Measurements from ENCODE around the gene ARHGAP15. TPM values are rescaled to one million over a fixed set of nuclear protein-coding genes. Genes with fewer than 3 reads are reported as not detected.

ARHGAP15 gene
- total RNA-seq, 1 donor from 2014 or later: 5.4 TPM

DNA sequence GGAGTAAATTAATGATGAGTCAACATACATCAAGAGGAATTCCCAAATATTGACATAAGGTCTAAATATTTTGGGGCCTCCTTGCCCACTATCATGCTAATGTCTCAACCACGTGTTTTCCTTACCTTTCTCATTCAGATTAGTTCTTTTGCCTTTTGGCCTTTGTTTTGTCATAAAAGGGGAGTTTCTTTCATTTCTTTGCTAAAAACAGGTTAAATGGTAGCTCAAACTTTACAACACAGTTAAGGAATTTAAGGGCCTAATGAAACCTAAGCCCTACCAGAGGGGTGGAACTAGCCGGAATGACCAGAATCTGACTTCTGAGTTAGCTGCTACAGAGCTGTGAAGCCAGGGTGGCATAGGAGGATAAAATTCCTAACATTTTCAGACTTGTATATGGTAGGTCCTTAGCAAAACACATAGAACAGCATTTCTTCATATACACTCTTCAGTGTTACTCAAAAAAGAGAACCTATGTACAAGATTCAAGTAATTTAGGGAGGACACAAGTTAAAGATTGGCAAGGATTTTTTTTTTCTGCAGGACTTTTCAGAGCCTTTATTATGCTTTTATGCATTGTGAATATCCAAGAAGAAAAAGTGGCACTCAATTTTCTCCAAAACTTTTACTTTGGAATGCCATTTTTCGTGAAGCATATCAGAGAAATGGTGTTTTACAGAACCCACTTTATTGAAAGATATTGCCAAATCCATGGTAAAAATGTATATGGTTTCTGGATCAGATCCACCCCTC, 633.1 kb downstream of the ARHGAP15 start:
- ATAC-seq (ENCODE audit: poor library complexity): no peak
- intact Hi-C loops (cut with DNase I): no loop called here
- DNase-seq: no peak

DNA sequence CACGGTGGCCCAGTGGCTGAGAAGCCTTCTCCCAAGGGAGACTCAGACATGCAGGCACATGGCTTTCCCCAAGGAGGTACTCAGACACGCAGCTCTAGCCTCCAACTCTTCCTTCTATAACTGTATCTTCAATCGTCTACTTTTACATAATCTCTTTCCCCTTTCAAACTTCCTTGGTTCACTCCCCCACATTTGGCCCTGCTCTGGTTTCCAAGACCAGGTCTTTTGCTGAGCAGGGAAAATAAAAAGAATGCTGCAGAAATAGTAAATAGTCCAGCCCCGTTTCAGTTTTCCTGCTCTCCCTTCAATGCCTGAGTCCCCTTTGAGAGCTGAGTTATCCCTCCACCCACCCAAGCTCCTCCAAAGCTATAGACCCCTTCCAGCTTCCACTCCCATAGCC, 635.0 kb downstream of the ARHGAP15 start:
- intact Hi-C loops (cut with DNase I): no loop called here

DNA sequence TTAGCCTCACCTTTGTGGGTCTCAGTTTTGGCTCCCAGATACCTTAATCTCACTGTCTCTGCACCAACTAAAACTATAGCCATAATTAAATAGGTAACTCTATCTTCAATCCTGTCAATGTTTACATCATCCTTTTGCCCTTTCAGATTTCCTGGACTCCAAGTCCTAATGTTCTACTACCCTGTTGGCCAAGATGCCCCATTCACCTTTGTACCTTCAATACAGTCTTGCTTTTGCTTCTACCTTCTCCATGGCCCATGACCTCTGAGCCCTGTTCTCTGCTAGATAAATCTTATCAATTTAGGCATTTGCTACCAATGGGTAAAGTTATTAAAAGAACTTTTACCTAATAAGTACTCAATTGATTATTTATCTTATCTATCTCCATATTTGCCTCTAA, 635.5 kb downstream of the ARHGAP15 start:
- DNase-seq: no peak
- intact Hi-C loops (cut with DNase I): no loop called here
- no peak for ATAC-seq (ENCODE audit: poor library complexity)

More for the DNA sequence above, 635.0 kb downstream of the ARHGAP15 start:
- ATAC-seq (ENCODE audit: poor library complexity): no peak
- DNase-seq: no peak

GRCh38 chr2:143768991-143769390, 639.8 kb downstream of the ARHGAP15 start:
- DNase-seq (no peak), ATAC-seq (ENCODE audit: poor library complexity) (no peak)
- intact Hi-C loops (cut with DNase I): no loop called here

- intact Hi-C loops (cut with DNase I): no loop called here
- DNase-seq: no peak
Measured at GRCh38 chr2:143771939-143772338, 642.7 kb downstream of the ARHGAP15 start.

DNA sequence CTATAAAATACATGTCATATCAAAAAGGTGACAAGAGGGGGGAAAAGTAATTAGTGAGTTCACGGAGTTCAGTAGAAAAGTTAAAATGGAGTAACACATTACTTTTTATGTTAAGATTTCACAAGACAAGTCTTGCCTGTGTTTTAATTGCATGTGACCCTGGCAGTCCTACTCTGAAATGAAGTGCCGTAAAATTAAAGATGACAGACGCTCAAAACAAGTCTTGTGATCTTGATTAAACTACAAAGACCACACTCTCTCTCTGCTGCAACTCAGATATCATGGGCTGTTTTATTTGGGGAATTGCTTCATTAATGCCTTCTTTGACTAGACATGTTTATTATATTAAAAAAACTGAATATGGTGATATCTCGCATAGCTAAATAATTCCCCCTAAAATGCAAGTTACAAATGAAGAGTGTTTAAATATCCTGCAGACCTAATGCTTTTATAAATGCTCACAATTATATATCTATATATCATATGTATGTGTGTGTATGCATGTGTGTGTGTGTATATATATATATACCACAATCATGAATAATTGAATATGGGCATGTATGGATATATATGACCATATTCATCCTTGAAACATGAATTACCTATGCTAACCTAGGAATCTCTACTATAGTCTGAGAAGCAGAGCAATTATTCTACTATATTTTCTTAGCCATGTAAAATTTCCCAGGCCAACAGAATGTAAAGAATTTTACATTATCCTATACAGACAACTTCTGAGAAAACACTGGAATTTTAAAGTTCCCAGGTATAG, 647.5 kb downstream of the ARHGAP15 start:
- intact Hi-C loops (cut with DNase I): no loop called here
- ATAC-seq (ENCODE audit: poor library complexity) (no peak), DNase-seq (no peak)

More at GRCh38 chr2:143771939-143772338, 642.7 kb downstream of the ARHGAP15 start:
- ATAC-seq (ENCODE audit: poor library complexity): no peak

DNA sequence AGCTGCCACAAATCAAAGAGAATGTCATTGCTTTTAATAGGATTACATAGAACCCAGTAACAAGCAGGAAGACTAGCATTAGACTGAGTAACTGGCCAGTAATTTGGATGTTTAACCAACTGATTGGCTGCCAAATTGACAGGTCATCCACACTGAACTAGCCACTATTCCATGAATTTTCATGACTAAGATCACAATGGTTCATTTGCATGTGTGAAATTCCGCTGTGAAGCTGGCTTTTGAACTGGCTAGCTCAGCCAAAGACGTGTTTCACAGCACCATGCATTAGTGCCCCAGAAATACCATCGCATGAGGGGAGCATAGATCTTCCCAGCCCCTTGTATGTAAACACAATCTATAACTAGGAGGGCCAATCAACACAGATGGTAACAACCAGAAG, 649.8 kb downstream of the ARHGAP15 start:
- ATAC-seq (ENCODE audit: poor library complexity): no peak
- no peak for DNase-seq
- intact Hi-C loops (cut with DNase I): no loop called here

DNA sequence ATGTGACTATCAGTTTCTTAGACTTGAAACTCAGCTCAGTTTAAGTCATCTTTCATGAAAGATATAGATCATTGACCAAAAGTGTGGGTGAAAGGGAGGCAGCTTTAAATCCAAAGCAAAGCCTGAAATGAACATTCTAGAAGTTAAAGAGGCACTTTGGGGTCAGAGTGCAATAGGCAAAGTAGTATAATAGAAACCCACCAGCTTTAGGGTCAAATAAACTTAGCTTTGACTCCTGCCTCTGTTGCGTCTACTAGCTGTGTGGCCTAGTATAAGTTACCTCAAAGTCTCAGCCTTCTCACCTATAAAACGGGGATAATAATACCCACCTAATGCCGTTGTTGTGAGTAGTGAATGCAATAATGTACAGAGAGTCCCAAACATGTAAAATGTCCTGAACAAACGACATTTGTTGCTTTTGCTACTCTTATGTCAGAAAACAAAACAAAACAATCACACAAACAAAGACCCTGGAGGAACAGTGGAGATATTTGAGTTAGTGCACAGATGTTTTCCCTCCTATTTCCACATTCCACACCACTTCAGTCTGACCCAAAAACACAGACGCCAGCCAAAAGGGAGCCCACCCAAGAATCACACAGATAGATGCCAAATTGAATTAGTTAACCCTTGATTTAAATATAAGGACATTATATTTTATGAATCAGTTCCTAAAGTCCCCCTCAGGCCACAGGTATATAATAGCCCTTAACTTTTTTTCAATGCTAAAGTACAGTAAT, 657.0 kb downstream of the ARHGAP15 start:
- DNase-seq (no peak), ATAC-seq (ENCODE audit: poor library complexity) (no peak)
- intact Hi-C loops (cut with DNase I): no loop called here

DNA sequence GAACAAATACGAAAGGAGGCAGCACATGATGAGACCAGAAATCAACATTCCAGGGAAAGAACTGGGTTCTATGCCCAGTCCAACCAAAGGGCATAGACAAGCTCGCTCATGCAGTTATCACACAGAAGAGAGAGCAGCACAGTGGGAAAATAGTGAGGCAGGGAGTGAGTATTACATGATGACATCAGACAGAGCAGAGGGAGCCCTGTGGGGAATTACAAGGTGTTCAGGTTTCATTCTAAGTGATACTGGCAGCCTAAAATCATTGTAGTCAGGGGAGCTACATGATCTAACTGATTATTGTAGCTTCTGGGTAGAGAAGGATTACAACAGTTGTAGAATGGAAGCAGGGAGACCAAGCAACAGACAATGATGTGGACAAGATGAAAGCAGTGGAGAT, 658.5 kb downstream of the ARHGAP15 start:
- DNase-seq: no peak
- intact Hi-C loops (cut with DNase I): no loop called here
- ATAC-seq (ENCODE audit: poor library complexity): no peak

DNA sequence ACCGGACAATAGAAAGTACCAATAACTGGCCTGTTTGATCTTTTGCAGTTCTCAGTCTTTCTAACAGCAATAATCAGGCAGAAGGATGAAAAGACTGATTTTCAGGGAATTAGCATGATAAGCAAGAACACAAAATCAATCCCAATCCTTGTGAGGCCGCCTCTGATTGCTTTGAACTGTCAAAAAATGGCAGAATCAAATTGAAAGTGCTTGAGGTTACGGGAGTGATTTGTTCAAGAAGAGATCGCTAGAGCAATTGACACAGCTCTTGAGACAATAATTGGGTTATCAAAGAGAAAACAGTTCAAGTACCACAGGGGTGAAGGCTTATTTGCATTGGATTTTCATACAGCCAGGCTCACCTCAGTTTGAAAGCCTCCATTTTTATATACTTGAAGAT, 663.4 kb downstream of the ARHGAP15 start:
- ATAC-seq (ENCODE audit: poor library complexity): no peak
- intact Hi-C loops (cut with DNase I): no loop called here

GRCh38 chr2:143793381-143793780, 664.2 kb downstream of the ARHGAP15 start:
- intact Hi-C loops (cut with DNase I): no loop called here
- no peak for DNase-seq
- ATAC-seq (ENCODE audit: poor library complexity): no peak

More for the DNA sequence above, 663.4 kb downstream of the ARHGAP15 start:
- no peak for DNase-seq

DNA sequence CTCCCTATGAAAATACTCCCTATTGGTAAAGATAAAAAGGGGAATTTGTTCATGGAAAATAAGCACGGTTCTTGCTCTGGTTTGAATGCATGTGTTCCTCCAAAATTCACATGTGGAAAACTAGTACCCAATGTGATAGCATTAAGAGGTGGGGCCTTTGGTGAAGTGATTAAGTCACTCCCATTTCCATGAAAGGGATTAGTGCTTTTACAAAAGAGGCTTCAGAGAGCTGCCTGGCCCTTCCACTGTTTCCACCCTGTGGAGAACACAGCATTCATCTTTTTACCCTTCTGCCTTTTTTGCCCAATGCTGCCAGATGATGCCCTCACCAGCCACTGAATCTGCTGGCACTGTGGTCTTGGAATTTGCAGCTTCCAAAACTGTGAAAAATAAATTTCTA, 666.8 kb downstream of the ARHGAP15 start:
- intact Hi-C loops (cut with DNase I): no loop called here
- no peak for ATAC-seq (ENCODE audit: poor library complexity)

DNA sequence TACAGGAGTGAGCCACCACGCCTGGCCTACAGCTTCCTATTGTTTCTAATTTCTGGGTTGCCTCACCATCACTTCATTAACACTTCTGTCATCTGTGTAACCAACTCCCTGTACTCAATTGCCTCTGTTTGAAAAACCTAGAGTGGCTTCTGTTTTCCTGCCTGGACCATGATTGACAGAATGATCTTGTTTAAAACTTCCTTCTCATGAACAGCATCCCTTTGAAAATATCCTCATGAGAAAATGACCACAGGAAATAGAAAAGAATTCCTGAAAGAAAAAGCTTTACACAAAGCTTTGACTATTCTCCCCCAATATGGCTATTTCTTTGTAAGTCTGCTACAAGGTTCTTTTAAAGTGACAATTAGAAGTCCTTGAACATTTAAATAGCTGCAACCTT, 672.3 kb downstream of the ARHGAP15 start:
- intact Hi-C loops (cut with DNase I): no loop called here
- ATAC-seq (ENCODE audit: poor library complexity) (no peak), DNase-seq (no peak)

More for the DNA sequence above, 666.8 kb downstream of the ARHGAP15 start:
- DNase-seq: no peak

- DNase-seq (no peak), ATAC-seq (ENCODE audit: poor library complexity) (no peak)
- intact Hi-C loops (cut with DNase I): no loop called here
Measured at GRCh38 chr2:143802242-143802641, 673.0 kb downstream of the ARHGAP15 start.

DNA sequence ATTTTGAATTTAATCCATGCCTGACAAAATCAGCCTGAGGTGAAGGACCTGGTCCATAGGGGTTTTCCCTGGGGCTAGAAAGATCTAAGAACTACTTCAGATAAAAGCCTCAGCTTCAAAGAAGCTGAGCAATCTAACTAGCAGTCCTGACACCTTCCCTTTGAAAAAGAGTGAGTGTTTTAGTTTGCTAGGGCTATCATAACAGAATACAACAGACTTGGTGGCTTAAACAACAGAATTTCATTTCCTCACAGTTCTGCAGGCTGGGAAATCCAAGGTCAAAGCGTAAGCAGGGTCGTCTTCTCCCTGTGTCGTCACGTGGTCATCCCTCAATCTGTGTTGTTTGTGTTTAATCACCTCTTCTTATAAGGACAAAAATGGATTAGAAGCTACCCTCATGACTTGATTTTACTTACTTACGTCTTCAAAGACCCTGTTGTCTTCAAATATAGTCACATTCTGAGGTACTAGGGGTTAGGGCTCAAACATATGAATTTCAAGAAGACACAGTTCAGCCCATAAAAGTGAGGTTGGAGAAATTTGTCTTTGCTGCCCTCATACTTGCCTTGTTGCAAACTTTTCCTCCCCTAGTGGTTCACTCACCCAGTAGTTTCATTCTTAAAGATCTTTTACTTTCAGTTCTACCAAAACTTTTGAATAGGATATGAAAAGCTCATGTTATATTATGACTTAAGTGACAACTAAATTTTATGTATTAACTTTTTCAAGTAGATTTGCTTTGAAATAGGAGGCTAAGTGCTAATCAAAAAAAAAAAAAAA, 673.8 kb downstream of the ARHGAP15 start:
- ATAC-seq (ENCODE audit: poor library complexity): no peak
- DNase-seq: no peak
- intact Hi-C loops (cut with DNase I): no loop called here

GRCh38 chr2:143803936-143804335, 674.7 kb downstream of the ARHGAP15 start:
- intact Hi-C loops (cut with DNase I): no loop called here
- DNase-seq (no peak), ATAC-seq (ENCODE audit: poor library complexity) (no peak)

DNA sequence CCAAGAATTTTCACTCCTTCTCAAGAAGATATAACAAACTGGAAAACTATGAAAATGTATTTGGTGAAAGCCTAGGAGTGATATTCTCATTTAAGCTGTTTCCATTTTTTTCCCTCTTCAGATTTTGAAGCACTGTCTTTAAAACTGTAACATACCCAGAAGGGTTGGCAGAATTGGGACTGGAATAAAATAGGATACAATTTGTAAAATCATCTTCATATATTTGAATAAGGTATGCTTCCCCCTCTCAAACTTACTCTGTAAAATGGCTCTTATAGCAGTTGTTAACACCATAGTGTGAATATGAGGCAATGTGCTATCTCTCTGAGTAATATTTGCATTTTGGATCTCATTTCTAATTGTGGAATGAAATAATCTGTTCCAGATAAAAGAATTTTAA, 676.4 kb downstream of the ARHGAP15 start:
- no peak for ATAC-seq (ENCODE audit: poor library complexity)

DNA sequence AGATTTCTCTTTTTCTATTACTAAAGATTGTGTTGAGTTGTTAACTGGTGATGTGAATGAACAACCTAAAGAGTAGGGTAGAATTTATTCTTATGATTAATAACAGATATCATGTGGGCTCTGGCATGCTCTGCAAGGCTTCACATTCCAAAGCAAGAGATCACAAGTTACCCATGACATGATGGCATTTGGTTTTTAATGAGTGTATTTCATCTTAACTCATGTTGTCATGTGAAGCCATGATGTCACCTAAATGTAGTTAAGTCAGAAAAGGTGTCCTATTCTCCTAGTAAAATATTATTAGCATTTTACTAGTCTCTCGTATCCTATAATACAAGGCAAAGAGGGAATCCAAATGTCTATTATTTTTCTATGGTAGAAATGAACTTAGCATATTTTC, 678.0 kb downstream of the ARHGAP15 start:
- intact Hi-C loops (cut with DNase I): no loop called here
- no peak for DNase-seq

More for the DNA sequence above, 676.4 kb downstream of the ARHGAP15 start:
- intact Hi-C loops (cut with DNase I): no loop called here
- DNase-seq: no peak

DNA sequence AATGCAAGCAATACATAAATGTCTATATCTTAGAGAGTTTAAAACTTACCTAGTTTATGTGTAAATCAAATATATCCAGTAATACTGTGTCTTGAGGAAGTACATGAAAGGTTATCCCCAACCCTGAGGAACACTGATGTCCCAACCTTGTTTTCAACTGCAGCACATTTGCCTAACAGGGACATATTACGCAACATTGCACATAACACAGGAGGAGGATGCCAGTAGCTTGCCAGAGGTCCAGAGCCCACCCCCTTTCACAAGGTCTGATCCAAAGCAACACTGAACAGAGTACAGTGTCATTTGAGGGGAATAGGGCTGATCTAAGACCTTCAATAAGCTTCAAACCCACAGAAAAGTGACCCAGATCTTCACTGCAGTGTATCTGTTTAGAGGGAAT, 678.5 kb downstream of the ARHGAP15 start:
- ATAC-seq (ENCODE audit: poor library complexity): peak; percentile 90

More for the DNA sequence above, 678.0 kb downstream of the ARHGAP15 start:
- no peak for ATAC-seq (ENCODE audit: poor library complexity)

More for the DNA sequence above, 678.5 kb downstream of the ARHGAP15 start:
- intact Hi-C loops (cut with DNase I): no loop called here
- DNase-seq: peak; percentile 44

Measured in Right ventricle myocardium superior (tissue), 1 donor.